MM.1S (cell line): ENCODE data around the gene FARP2.

Experiments
- DNase-seq: peaks from one replicate; pipeline ENCODE4 v3.0.0-alpha.2; 2015
- H2AFZ ChIP-seq: fragments of 300-600 bp; sonication (generic); 2 replicates; pipeline ENCODE4 v1.6.0; 2016; ENCODE audit warnings: antibody characterized with exemption, low read length
- H3F3A ChIP-seq: fragments of 300-600 bp; sonication (generic); 2 replicates; pipeline ENCODE4 v1.6.1; 2016; ENCODE audit warnings: mild to moderate bottlenecking, antibody characterized with exemption, low read length, moderate library complexity, mixed read lengths; ENCODE audit not compliant: insufficient read depth
- H3K27ac ChIP-seq: fragments of 300-600 bp; sonication (generic); 2 replicates; pipeline ENCODE4 v1.5.1; 2016; ENCODE audit warnings: mild to moderate bottlenecking, low read length
- H3K27me3 ChIP-seq: fragments of 300-600 bp; sonication (generic); replicated peaks from 2 replicates; pipeline ENCODE4 v1.6.0; 2016; ENCODE audit warnings: low read length; ENCODE audit not compliant: insufficient read depth
- H3K36me3 ChIP-seq: fragments of 300-600 bp; sonication (generic); replicated peaks from 2 replicates; pipeline ENCODE4 v1.6.1; 2016; ENCODE audit warnings: mild to moderate bottlenecking, low read length, mixed read lengths; ENCODE audit not compliant: insufficient read depth
- H3K4me1 ChIP-seq: fragments of 300-600 bp; sonication (generic); 2 replicates; pipeline ENCODE4 v1.6.1; 2016; ENCODE audit warnings: low read length, mixed read lengths
- H3K4me2 ChIP-seq: fragments of 300-600 bp; sonication (generic); 2 replicates; pipeline ENCODE4 v1.6.0; 2016; ENCODE audit warnings: low read depth, low read length
- H3K4me3 ChIP-seq: fragments of 300-600 bp; sonication (generic); 2 replicates; pipeline ENCODE4 v1.5.1; 2016; ENCODE audit warnings: low read length, mixed read lengths
- H3K79me2 ChIP-seq: fragments of 300-600 bp; sonication (generic); 2 replicates; pipeline ENCODE4 v1.6.1; 2016; ENCODE audit warnings: mixed run types, low read length, mixed read lengths
- H3K9ac ChIP-seq: fragments of 300-600 bp; sonication (generic); 2 replicates; pipeline ENCODE4 v1.6.1; 2016; ENCODE audit warnings: low read length, mixed read lengths
- H3K9me2 ChIP-seq: fragments of 300-600 bp; sonication (generic); replicated peaks from 2 replicates; pipeline ENCODE4 v1.6.1; 2016; ENCODE audit warnings: mild to moderate bottlenecking, low read length, mixed read lengths; ENCODE audit not compliant: insufficient read depth
- H3K9me3 ChIP-seq: fragments of 300-600 bp; sonication (generic); replicated peaks from 2 replicates; pipeline ENCODE4 v1.6.1; 2016; ENCODE audit warnings: mild to moderate bottlenecking, low read length, mixed read lengths; ENCODE audit not compliant: insufficient read depth
- H4K20me1 ChIP-seq: fragments of 300-600 bp; sonication (generic); 2 replicates; pipeline ENCODE4 v1.6.1; 2016; ENCODE audit warnings: mild to moderate bottlenecking, low read length, moderate library complexity, mixed read lengths; ENCODE audit not compliant: insufficient read depth
- EZH2 ChIP-seq: fragments of 300-600 bp; sonication (generic); optimal IDR thresholded peaks from 2 replicates; pipeline ENCODE3; 2017; ENCODE audit warnings: low read depth, mild to moderate bottlenecking, antibody characterized with exemption, low read length, mixed read lengths
- EZH2phosphoT487 ChIP-seq: fragments of 300-600 bp; sonication (generic); IDR thresholded peaks from 2 replicates; pipeline ENCODE4 v1.6.1; 2018; ENCODE audit warnings: antibody characterized with exemption, low read length
- TF ChIP-seq, protein P1 (sequence below): fragments of 300-600 bp; sonication (generic); IDR thresholded peaks from 2 replicates; pipeline ENCODE4 v1.5.1; 2016; ENCODE audit warnings: antibody characterized with exemption, low read length, mixed read lengths

FARP2 gene

DNA sequence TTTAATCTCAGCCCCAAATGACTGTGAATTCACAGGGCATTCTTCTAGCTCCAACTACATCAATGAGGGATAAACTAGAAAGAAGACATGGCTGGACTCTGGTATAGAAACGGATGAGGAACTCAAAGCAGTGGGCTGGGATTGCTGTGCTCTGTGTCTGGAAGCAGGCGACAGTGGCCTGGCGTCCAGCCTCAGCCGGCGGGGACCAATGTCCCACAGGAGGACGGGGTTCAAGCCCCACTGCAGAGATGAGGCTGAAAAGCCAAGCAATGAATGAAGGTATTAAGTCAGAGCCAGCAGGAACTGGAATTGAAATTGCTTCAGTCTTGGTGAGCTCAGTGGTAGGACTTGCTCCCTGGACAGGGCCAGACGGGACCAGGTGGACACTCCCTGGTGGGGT lies 178.2 kb downstream of the FARP2 start:
- H3K79me2 ChIP-seq: no peaks in the 10 kb centered on the region
- no peaks in the 10 kb centered on the region for H3K4me1 ChIP-seq
- no peaks in the 10 kb centered on the region for H3K36me3 ChIP-seq
- no peaks in the 10 kb centered on the region for H3K9me2 ChIP-seq
- H3K27ac ChIP-seq: no peak overlapping the region
- H4K20me1 ChIP-seq: no peaks in the 10 kb centered on the region
- no peak overlapping the region for H2AFZ ChIP-seq
- H3K9me3 ChIP-seq: no peaks in the 10 kb centered on the region
- peaks cover 29% of the 10 kb centered on the region for H3K27me3 ChIP-seq
- TF ChIP-seq EZH2phosphoT487 (no peak), EZH2 (no peak)
- TF ChIP-seq, protein P1, sequence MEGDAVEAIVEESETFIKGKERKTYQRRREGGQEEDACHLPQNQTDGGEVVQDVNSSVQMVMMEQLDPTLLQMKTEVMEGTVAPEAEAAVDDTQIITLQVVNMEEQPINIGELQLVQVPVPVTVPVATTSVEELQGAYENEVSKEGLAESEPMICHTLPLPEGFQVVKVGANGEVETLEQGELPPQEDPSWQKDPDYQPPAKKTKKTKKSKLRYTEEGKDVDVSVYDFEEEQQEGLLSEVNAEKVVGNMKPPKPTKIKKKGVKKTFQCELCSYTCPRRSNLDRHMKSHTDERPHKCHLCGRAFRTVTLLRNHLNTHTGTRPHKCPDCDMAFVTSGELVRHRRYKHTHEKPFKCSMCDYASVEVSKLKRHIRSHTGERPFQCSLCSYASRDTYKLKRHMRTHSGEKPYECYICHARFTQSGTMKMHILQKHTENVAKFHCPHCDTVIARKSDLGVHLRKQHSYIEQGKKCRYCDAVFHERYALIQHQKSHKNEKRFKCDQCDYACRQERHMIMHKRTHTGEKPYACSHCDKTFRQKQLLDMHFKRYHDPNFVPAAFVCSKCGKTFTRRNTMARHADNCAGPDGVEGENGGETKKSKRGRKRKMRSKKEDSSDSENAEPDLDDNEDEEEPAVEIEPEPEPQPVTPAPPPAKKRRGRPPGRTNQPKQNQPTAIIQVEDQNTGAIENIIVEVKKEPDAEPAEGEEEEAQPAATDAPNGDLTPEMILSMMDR: no peak
- H3K9ac ChIP-seq: no peak overlapping the region
- no peak overlapping the region for H3K4me2 ChIP-seq
- no peak for DNase-seq
- no peaks in the 10 kb centered on the region for H3F3A ChIP-seq
- no peak overlapping the region for H3K4me3 ChIP-seq

- no peak overlapping the region for H3K4me2 ChIP-seq
- H3K4me3 ChIP-seq: no peak overlapping the region
- no peak overlapping the region for H3K9ac ChIP-seq
Observed at GRCh38 chr2:241534701-241535375, 178.8 kb downstream of the FARP2 start.

GRCh38 chr2:241535871-241536655 lies 180.0 kb downstream of the FARP2 start:
- no peak for DNase-seq
- Histone ChIP-seq H3K27ac (no peak overlapping the region), H3K4me3 (no peak overlapping the region), H3K9me2 (no peaks in the 10 kb centered on the region), H3F3A (no peaks in the 10 kb centered on the region), H3K79me2 (no peaks in the 10 kb centered on the region), H3K4me1 (no peaks in the 10 kb centered on the region), H4K20me1 (no peaks in the 10 kb centered on the region), H3K9ac (no peak overlapping the region), H3K36me3 (no peaks in the 10 kb centered on the region), H3K9me3 (no peaks in the 10 kb centered on the region), H2AFZ (no peak overlapping the region), H3K27me3 (peaks cover 22% of the 10 kb centered on the region), H3K4me2 (no peak overlapping the region)
- TF ChIP-seq, protein P1: no peak
- TF ChIP-seq EZH2 (no peak), EZH2phosphoT487 (no peak)

More at GRCh38 chr2:241534701-241535375, 178.8 kb downstream of the FARP2 start:
- H3K79me2 ChIP-seq: no peaks in the 10 kb centered on the region
- H3F3A ChIP-seq: no peaks in the 10 kb centered on the region
- no peaks in the 10 kb centered on the region for H3K4me1 ChIP-seq
- H3K27ac ChIP-seq: no peak overlapping the region
- no peaks in the 10 kb centered on the region for H3K9me2 ChIP-seq
- H4K20me1 ChIP-seq: no peaks in the 10 kb centered on the region
- H2AFZ ChIP-seq: no peak overlapping the region
- H3K36me3 ChIP-seq: no peaks in the 10 kb centered on the region
- H3K9me3 ChIP-seq: no peaks in the 10 kb centered on the region
- DNase-seq: no peak
- H3K27me3 ChIP-seq: peaks cover 29% of the 10 kb centered on the region
- no peak for TF ChIP-seq EZH2phosphoT487
- TF ChIP-seq EZH2: no peak
- TF ChIP-seq, protein P1: no peak
